Measurements from ENCODE around the gene CAMKK1. TPM values are rescaled to one million over a fixed set of nuclear protein-coding genes. Genes with fewer than 3 reads are reported as not detected.

The CAMKK1 gene
- total and polyA plus RNA-seq, 9 of the 15 experiments (the other 6 are each of a cell fraction or from before 2014, with no cell fraction given): 0.34 to 7.5 (median 4.9) TPM

- no peak overlapping the region for H3K4me2 ChIP-seq (ENCODE audit: insufficient read depth, low read length)
Measured at GRCh38 chr17:3921502-3922319, 28.9 kb upstream of the CAMKK1 start.

GRCh38 chr17:3921006-3921405, 28.2 kb upstream of the CAMKK1 start:
- FAIRE-seq: no peak
- in situ Hi-C loops (cut with MboI) (no loop called here), intact Hi-C loops (cut with micrococcal nuclease) (no loop called here)
- Histone ChIP-seq H3K9me1 (ENCODE audit: control insufficient read depth, insufficient read depth, low read length) (no peaks in the 10 kb centered on the region), H3K4me1 (replicated peaks in 1 of 2; ENCODE audit: control insufficient read depth in 2 of 2, insufficient read depth in 2 of 2, low read length in 2 of 2) (peaks cover 19 to 38% of the 10 kb centered on the region in 2 experiments), H2AFZ (ENCODE audit: low read depth, low read length) (no peak overlapping the region), H3K79me2 (ENCODE audit: control insufficient read depth, insufficient read depth, low read length) (peaks cover 9% of the 10 kb centered on the region), H3K9ac (ENCODE audit: insufficient read depth in 1 of 2, low read depth in 2 of 2, low read length in 2 of 2) (peak overlapping the region in 1 of 2 experiments; percentile 31; a peak in 1 of 4 replicates), H3K9me3 (replicated peaks; ENCODE audit: control insufficient read depth, insufficient read depth, low read depth, low read length) (no peaks in the 10 kb centered on the region), H3K36me3 (ENCODE audit: control insufficient read depth, insufficient read depth, low read length) (peaks cover 6% of the 10 kb centered on the region; the same call in 1 of the 3 replicates), H3K4me2 (ENCODE audit: insufficient read depth, low read length) (no peak overlapping the region), H3K4me3 (no peak overlapping the region), H4K20me1 (replicated peaks; ENCODE audit: control insufficient read depth, insufficient read depth, low read length) (no peaks in the 10 kb centered on the region; the same call in 1 of the 2 replicates), H3K27ac (ENCODE audit: extremely low read depth, low read depth, low read length) (no peak overlapping the region), H3K27me3 (ENCODE audit: control insufficient read depth in 2 of 2, insufficient read depth in 2 of 2, low read length in 2 of 2) (no peaks in the 10 kb centered on the region)
- POLR2A ChIA-PET: interaction anchor here (0.6 kb wide), 2 partner anchors 11 to 503 kb away, joined by 3 to 4 read pairs; no protein-coding TSS in a partner anchor
- no peak for ATAC-seq
- DNase-seq (ENCODE audit: extremely low read depth in 1 of 4, low spot score in 3 of 4): no peak
- CTCF ChIA-PET (ENCODE audit: low intra/inter-chr PET ratio): no interaction called here
- BruUV-seq (replicated peaks): no TSS peak
- WGBS (ENCODE audit: insufficient coverage, low coverage, missing lambda C conversion rate): 44% methylated on average over 16 of the region's 16 CpGs
- TF ChIP-seq SLC30A9 (CRISPR knock-in tag; IDR thresholded peaks at IDR 0.05) (no peak), POLR2G (IDR thresholded peaks at IDR 0.05; ENCODE audit: low read depth, low read length) (no peak), ZBTB12 (CRISPR knock-in tag; IDR thresholded peaks at IDR 0.05) (no peak), ZNF347 (CRISPR knock-in tag; IDR thresholded peaks at IDR 0.05; ENCODE audit: low read depth) (no peak), EGR1 (conservative IDR thresholded peaks at IDR 0.05) (no peak), RBM25 (IDR thresholded peaks at IDR 0.05; ENCODE audit: low read depth, low read length, severe bottlenecking) (no peak), CTBP1 (IDR thresholded peaks at IDR 0.05; ENCODE audit: borderline replicate concordance) (no peak), ARID2 (IDR thresholded peaks at IDR 0.05) (no peak), ZNF197 (CRISPR knock-in tag; IDR thresholded peaks at IDR 0.05; ENCODE audit: low read depth) (no peak), RBM39 (optimal IDR thresholded peaks at IDR 0.05; ENCODE audit: low read depth, low read length) (no peak), NRF1 (conservative IDR thresholded peaks at IDR 0.05 in 1 of 2, IDR thresholded peaks at IDR 0.05 in 1 of 2) (peak in 1 of 2 experiments; percentile 47; a peak in 2 of 4 replicates), SPI1 (IDR thresholded peaks at IDR 0.05; ENCODE audit: borderline replicate concordance, low read depth, low read length) (no peak), ZNF143 (CRISPR knock-in tag; IDR thresholded peaks at IDR 0.05) (no peak)

More at GRCh38 chr17:3921502-3922319, 28.9 kb upstream of the CAMKK1 start:
- Histone ChIP-seq H3K4me1 (replicated peaks in 1 of 2; ENCODE audit: control insufficient read depth in 2 of 2, insufficient read depth in 2 of 2, low read length in 2 of 2) (peaks cover 19 to 31% of the 10 kb centered on the region in 2 experiments), H3K27ac (ENCODE audit: extremely low read depth, low read depth, low read length) (no peak overlapping the region), H3K27me3 (ENCODE audit: control insufficient read depth in 2 of 2, insufficient read depth in 2 of 2, low read length in 2 of 2) (no peaks in the 10 kb centered on the region), H4K20me1 (replicated peaks; ENCODE audit: control insufficient read depth, insufficient read depth, low read length) (no peaks in the 10 kb centered on the region; the same call in 1 of the 2 replicates), H3K9ac (ENCODE audit: insufficient read depth in 1 of 2, low read depth in 2 of 2, low read length in 2 of 2) (no peak overlapping the region), H3K9me1 (ENCODE audit: control insufficient read depth, insufficient read depth, low read length) (no peaks in the 10 kb centered on the region), H3K36me3 (ENCODE audit: control insufficient read depth, insufficient read depth, low read length) (peaks cover 6% of the 10 kb centered on the region; the same call in 1 of the 3 replicates), H3K9me3 (replicated peaks; ENCODE audit: control insufficient read depth, insufficient read depth, low read depth, low read length) (no peaks in the 10 kb centered on the region), H3K79me2 (ENCODE audit: control insufficient read depth, insufficient read depth, low read length) (peaks cover 4% of the 10 kb centered on the region; the same call in 1 of the 3 replicates), H2AFZ (ENCODE audit: low read depth, low read length) (no peak overlapping the region), H3K4me3 (no peak overlapping the region)
- POLR2A ChIA-PET: interaction anchor here (0.6 kb wide), 2 partner anchors 10 to 502 kb away, joined by 3 to 4 read pairs; no protein-coding TSS in a partner anchor
- intact Hi-C loops (cut with micrococcal nuclease) (no loop called here), in situ Hi-C loops (cut with MboI) (no loop called here)
- FAIRE-seq (no peak), ATAC-seq (no peak), DNase-seq (ENCODE audit: extremely low read depth in 1 of 4, low spot score in 3 of 4) (no peak)
- TF ChIP-seq POLR2G (IDR thresholded peaks at IDR 0.05; ENCODE audit: low read depth, low read length): peak; percentile 74
- TF ChIP-seq KDM4B (IDR thresholded peaks at IDR 0.05; ENCODE audit: borderline replicate concordance in 2 of 2, low read depth in 1 of 2): no peak
- no peak for TF ChIP-seq HMGN3 (IDR thresholded peaks at IDR 0.05; ENCODE audit: borderline replicate concordance, extremely low read depth, insufficient read length, low read depth, low read length)
- peak; percentile 60 for TF ChIP-seq RBM22 (IDR thresholded peaks at IDR 0.05; ENCODE audit: low read depth, low read length, poor library complexity, severe bottlenecking)
- BruUV-seq (replicated peaks): no TSS peak
- 77% methylated on average over 13 of the region's 27 CpGs for WGBS (ENCODE audit: insufficient coverage, low coverage, missing lambda C conversion rate)
- CTCF ChIA-PET (ENCODE audit: low intra/inter-chr PET ratio): no interaction called here
